ENCODE results near the gene MXD4.

GRCh38 chr4:2275546-2276251 lies 13.8 kb upstream of the MXD4 start:
- TF ChIP-seq EZH2 (IDR thresholded peaks at IDR 0.05; ENCODE audit: insufficient read depth, poor library complexity, severe bottlenecking) = no peak
- no peak for TF ChIP-seq EZH2phosphoT487 (IDR thresholded peaks at IDR 0.05; ENCODE audit: insufficient read depth, low read depth)
